ENCODE data around the gene SH3BP1. TPM values are rescaled to one million over a fixed set of nuclear protein-coding genes. Genes with fewer than 3 reads are reported as not detected.
"Not testable (repeated sequence)": the region's sequence is repeated elsewhere in the genome, so short reads cannot be mapped to it uniquely, and the experiment has no call there.

The SH3BP1 gene
- total RNA-seq, 2 donors from 2014 or later, result 99.0 to 103 TPM

- Mint-ChIP-seq H3K27ac (peak overlapping the region; percentile 97), H3K4me1 (ENCODE audit: low read depth) (peaks cover 52% of the 10 kb centered on the region), H3K36me3 (ENCODE audit: insufficient read depth in 2 of 2) (peaks cover 3 to 4% of the 10 kb centered on the region in 2 donors), H3K4me3 (peak overlapping the region; percentile 88 to 90), H3K9me3 (peaks cover 0 to 2% of the 10 kb centered on the region in 2 donors), H3K27me3 (ENCODE audit: low read depth) (no peaks in the 10 kb centered on the region)
- ATAC-seq (replicated peaks in 1 of 2), result peak in 1 of 2 donors; percentile 2
- no peak for DNase-seq
These were observed 31.5 kb upstream of the SH3BP1 start for GRCh38 chr22:37607935-37608476.

- DNase-seq (peak; percentile 97 to 98), ATAC-seq (replicated peaks in 1 of 2) (peak; percentile 86 to 89)
- H3K4me3 Mint-ChIP-seq, result peak within 1 kb of the TSS; percentile 88 to 90
- peaks cover 3 to 4% of the 10 kb centered on the region in 2 donors for H3K36me3 Mint-ChIP-seq (ENCODE audit: insufficient read depth in 2 of 2)
- H3K4me1 Mint-ChIP-seq (ENCODE audit: low read depth), result peaks cover 52% of the 10 kb centered on the region
- no peaks in the 10 kb centered on the region for H3K27me3 Mint-ChIP-seq (ENCODE audit: low read depth)
- peak within 1 kb of the TSS; percentile 97 for H3K27ac Mint-ChIP-seq
- H3K9me3 Mint-ChIP-seq, result peaks cover 0 to 2% of the 10 kb centered on the region in 2 donors
These were observed 30.8 kb upstream of the SH3BP1 start, which contains the start of gene GGA1 for GRCh38 chr22:37608477-37609239. Gene GGA1 (plus strand): TSS chr22:37608834. CDS start chr22:37608861, 27 bp downstream.

- H3K27me3 Mint-ChIP-seq (ENCODE audit: low read depth), result no peaks in the 10 kb centered on the region
- H3K9me3 Mint-ChIP-seq, result peaks cover 0 to 2% of the 10 kb centered on the region in 2 donors
- DNase-seq, result peak in 1 of 2 donors; percentile 6
- peaks cover 47% of the 10 kb centered on the region for H3K4me1 Mint-ChIP-seq (ENCODE audit: low read depth)
- peak overlapping the region; percentile 71 for H3K27ac Mint-ChIP-seq
- H3K4me3 Mint-ChIP-seq, result peak overlapping the region; percentile 88 to 90
- no peak for ATAC-seq (replicated peaks in 1 of 2)
- peaks cover 3 to 4% of the 10 kb centered on the region in 2 donors for H3K36me3 Mint-ChIP-seq (ENCODE audit: insufficient read depth in 2 of 2)
These were observed 30.0 kb upstream of the SH3BP1 start for GRCh38 chr22:37609240-37610152.

- Mint-ChIP-seq H3K4me1 (ENCODE audit: low read depth) (peaks cover 42% of the 10 kb centered on the region), H3K4me3 (peak overlapping the region; percentile 88 to 90), H3K27ac (peak overlapping the region; percentile 54)
- H3K27me3 Mint-ChIP-seq (ENCODE audit: low read depth); ATAC-seq (replicated peaks in 1 of 2); H3K36me3 Mint-ChIP-seq (ENCODE audit: insufficient read depth in 2 of 2); H3K9me3 Mint-ChIP-seq; DNase-seq: not testable (repeated sequence)
These were observed 29.4 kb upstream of the SH3BP1 start for GRCh38 chr22:37610153-37610475.

- H3K9me3 Mint-ChIP-seq, result peaks cover 0 to 2% of the 10 kb centered on the region in 2 donors
- DNase-seq, result no peak
These were observed 28.9 kb upstream of the SH3BP1 start for GRCh38 chr22:37610480-37611129.

GRCh38 chr22:37611207-37611606, 28.3 kb upstream of the SH3BP1 start:
- peaks cover 34% of the 10 kb centered on the region for H3K4me1 Mint-ChIP-seq (ENCODE audit: low read depth)
- DNase-seq, result no peak
- H3K27me3 Mint-ChIP-seq (ENCODE audit: low read depth), result no peaks in the 10 kb centered on the region
- H3K27ac Mint-ChIP-seq, result no peak overlapping the region
- H3K9me3 Mint-ChIP-seq, result peaks cover 0 to 2% of the 10 kb centered on the region in 2 donors
- ATAC-seq (replicated peaks in 1 of 2), result no peak
- peaks cover 4 to 6% of the 10 kb centered on the region in 2 donors for H3K36me3 Mint-ChIP-seq (ENCODE audit: insufficient read depth in 2 of 2)
- peak overlapping the region in 1 of 2 donors; percentile 18 for H3K4me3 Mint-ChIP-seq

More at GRCh38 chr22:37610480-37611129, 28.9 kb upstream of the SH3BP1 start:
- H3K27ac Mint-ChIP-seq, result no peak overlapping the region
- H3K36me3 Mint-ChIP-seq (ENCODE audit: insufficient read depth in 2 of 2), result peaks cover 4 to 6% of the 10 kb centered on the region in 2 donors
- no peaks in the 10 kb centered on the region for H3K27me3 Mint-ChIP-seq (ENCODE audit: low read depth)
- no peak for ATAC-seq (replicated peaks in 1 of 2)
- peaks cover 37% of the 10 kb centered on the region for H3K4me1 Mint-ChIP-seq (ENCODE audit: low read depth)
- peak overlapping the region; percentile 88 to 90 for H3K4me3 Mint-ChIP-seq

GRCh38 chr22:37616201-37617083, 23.0 kb upstream of the SH3BP1 start:
- ATAC-seq (replicated peaks in 1 of 2) (no peak), DNase-seq (no peak)
- H3K9me3 Mint-ChIP-seq, result no peaks in the 10 kb centered on the region
- peaks cover 0 to 3% of the 10 kb centered on the region in 2 donors for H3K36me3 Mint-ChIP-seq (ENCODE audit: insufficient read depth in 2 of 2)
- H3K4me1 Mint-ChIP-seq (ENCODE audit: low read depth), result no peaks in the 10 kb centered on the region
- H3K27me3 Mint-ChIP-seq (ENCODE audit: low read depth), result no peaks in the 10 kb centered on the region
- H3K4me3 Mint-ChIP-seq, result no peak overlapping the region
- H3K27ac Mint-ChIP-seq, result no peak overlapping the region

- H3K36me3 Mint-ChIP-seq (ENCODE audit: insufficient read depth in 2 of 2), result peaks cover 0 to 3% of the 10 kb centered on the region in 2 donors
- H3K9me3 Mint-ChIP-seq, result no peaks in the 10 kb centered on the region
These were observed 22.0 kb upstream of the SH3BP1 start for GRCh38 chr22:37617431-37617830.

GRCh38 chr22:37618072-37618656, 21.3 kb upstream of the SH3BP1 start:
- peaks cover 0 to 3% of the 10 kb centered on the region in 2 donors for H3K36me3 Mint-ChIP-seq (ENCODE audit: insufficient read depth in 2 of 2)
- no peak overlapping the region for H3K27ac Mint-ChIP-seq
- H3K27me3 Mint-ChIP-seq (ENCODE audit: low read depth), result no peaks in the 10 kb centered on the region
- H3K4me3 Mint-ChIP-seq, result no peak overlapping the region
- no peaks in the 10 kb centered on the region for H3K9me3 Mint-ChIP-seq
- DNase-seq (no peak), ATAC-seq (replicated peaks in 1 of 2) (no peak)
- H3K4me1 Mint-ChIP-seq (ENCODE audit: low read depth), result no peaks in the 10 kb centered on the region

More at GRCh38 chr22:37617431-37617830, 22.0 kb upstream of the SH3BP1 start:
- no peak overlapping the region for H3K4me3 Mint-ChIP-seq
- no peak for DNase-seq
- no peak for ATAC-seq (replicated peaks in 1 of 2)
- H3K27me3 Mint-ChIP-seq (ENCODE audit: low read depth), result no peaks in the 10 kb centered on the region
- no peak overlapping the region for H3K27ac Mint-ChIP-seq
- H3K4me1 Mint-ChIP-seq (ENCODE audit: low read depth), result no peaks in the 10 kb centered on the region

- no peak for ATAC-seq (replicated peaks in 1 of 2)
- Mint-ChIP-seq H3K9me3 (no peaks in the 10 kb centered on the region), H3K27ac (no peak overlapping the region), H3K27me3 (ENCODE audit: low read depth) (no peaks in the 10 kb centered on the region), H3K4me3 (no peak overlapping the region), H3K4me1 (ENCODE audit: low read depth) (peaks cover 3% of the 10 kb centered on the region), H3K36me3 (ENCODE audit: insufficient read depth in 2 of 2) (peaks cover 0 to 4% of the 10 kb centered on the region in 2 donors)
- DNase-seq, result no peak
These were observed 20.8 kb upstream of the SH3BP1 start for GRCh38 chr22:37618674-37619073.

GRCh38 chr22:37619991-37620390, 19.5 kb upstream of the SH3BP1 start:
- H3K27me3 Mint-ChIP-seq (ENCODE audit: low read depth), result no peaks in the 10 kb centered on the region
- ATAC-seq (replicated peaks in 1 of 2) (no peak), DNase-seq (no peak)
- peaks cover 13% of the 10 kb centered on the region for H3K4me1 Mint-ChIP-seq (ENCODE audit: low read depth)
- peaks cover 0 to 2% of the 10 kb centered on the region in 2 donors for H3K36me3 Mint-ChIP-seq (ENCODE audit: insufficient read depth in 2 of 2)
- no peak overlapping the region for H3K27ac Mint-ChIP-seq
- no peak overlapping the region for H3K4me3 Mint-ChIP-seq
- H3K9me3 Mint-ChIP-seq, result no peaks in the 10 kb centered on the region

All from activated T-cell treated with anti-CD3 and anti-CD28 coated beads, Interleukin-2, amount 50 U/mL, for 72 hours (primary cell).